GM12878 (cell line): ENCODE measurements around the gene TAF10. TPM values are rescaled to one million over a fixed set of nuclear protein-coding genes. Genes with fewer than 3 reads are reported as not detected.

Experiments used
- BRCA1 ChIP-seq: IDR thresholded peaks from 2 replicates; pipeline ENCODE4 v1.6.1; 2011; ENCODE audit warnings: low read depth, low read length, improper control_type of control experiment
- CHD2 ChIP-seq: IDR thresholded peaks from 2 replicates; pipeline ENCODE4 v1.6.1; 2011; ENCODE audit warnings: low read depth, low read length, improper control_type of control experiment, borderline replicate concordance
- FOXM1 ChIP-seq: IDR thresholded peaks from 2 replicates; pipeline ENCODE4 v1.6.1; 2012; ENCODE audit warnings: low read depth, mild to moderate bottlenecking, inconsistent platforms, low read length, moderate library complexity
- JUNB ChIP-seq: IDR thresholded peaks from 2 replicates; pipeline ENCODE4 v1.6.1; 2016; ENCODE audit warnings: antibody characterized with exemption, mild to moderate bottlenecking
- NR2F1 ChIP-seq: fragments of 450-650 bp; conservative IDR thresholded peaks from 2 replicates; pipeline ENCODE4 v1.6.1; 2017; ENCODE audit warnings: mild to moderate bottlenecking
- PAX8 ChIP-seq: fragments of 450-650 bp; IDR thresholded peaks from 2 replicates; pipeline ENCODE4 v1.6.1; 2017; ENCODE audit warnings: mild to moderate bottlenecking, moderate library complexity
- POLR2A ChIP-seq: IDR thresholded peaks from 2 replicates; pipeline ENCODE4 v1.6.1; 2011; ENCODE audit warnings: low read depth, mild to moderate bottlenecking, low read length
- RFX5 ChIP-seq: IDR thresholded peaks from 2 replicates; pipeline ENCODE4 v1.6.1; 2011; ENCODE audit warnings: low read depth, low read length, improper control_type of control experiment
- STAT1 ChIP-seq: fragments of 450-650 bp; conservative IDR thresholded peaks from 2 replicates; pipeline ENCODE4 v1.6.1; 2014; ENCODE audit warnings: antibody characterized with exemption, mild to moderate bottlenecking
- TCF12 ChIP-seq: IDR thresholded peaks from 2 replicates; pipeline ENCODE4 v1.6.1; 2011; ENCODE audit warnings: low read depth, mild to moderate bottlenecking, low read length
- ZNF217 ChIP-seq: fragments of 450-650 bp; IDR thresholded peaks from 2 replicates; pipeline ENCODE4 v1.6.1; 2017; ENCODE audit warnings: antibody characterized with exemption, mild to moderate bottlenecking
- ZNF24 ChIP-seq: fragments of 450-650 bp; IDR thresholded peaks from 2 replicates; pipeline ENCODE4 v1.6.1; 2017; ENCODE audit warnings: antibody characterized with exemption, mild to moderate bottlenecking
- ZNF274 ChIP-seq: IDR thresholded peaks from one replicate; pipeline ENCODE4 v1.8.0; 2011; ENCODE audit not compliant: insufficient read length, insufficient read depth
- polyA plus RNA-seq, 11 experiments: library from polyadenylated mRNA; depleted of rRNA in 4 of 11; unstranded in 6 of 11; stranded (reverse) in 5 of 11; fragments of >200 nt; fragmentation: Nextera tagmentation in 4 of 11; fragmentation: Illumina TruSeq in 1 of 11; extraction: Ambion mirVana in 4 of 11; extraction: Trizol in 1 of 11; gene quantifications; 1 replicate in 1 of 11; 2 replicates in 10 of 11; pipeline versions ENCODE4 v1.2.1 to v1.2.3, GENCODE V29; 2011 to 2016; ENCODE audit warnings: inconsistent platforms in 2 of 11, missing spikeins in 2 of 11, low read depth in 1 of 11
- total RNA-seq, 4 experiments: library from RNA; depleted of rRNA in 3 of 4; stranded (reverse); fragments of >200 nt in 3 of 4; fragmentation: Illumina TruSeq in 1 of 4; extraction: Trizol in 1 of 4; gene quantifications; 2 replicates each; pipeline versions ENCODE4 v1.2.1 to v1.2.3, GENCODE V29; 2013 to 2021
- TF ChIP-seq, protein P1 (sequence below): fragments of 450-650 bp; formaldehyde crosslinking; IDR thresholded peaks from 2 replicates; pipeline ENCODE4 v1.5.0; 2022; ENCODE audit warnings: mild to moderate bottlenecking, missing genetic modification characterization
- TF ChIP-seq, protein P2 (sequence below): fragments of 450-650 bp; IDR thresholded peaks from 2 replicates; pipeline ENCODE4 v1.6.1; 2017; ENCODE audit warnings: mild to moderate bottlenecking

TAF10 gene
- total and polyA plus RNA-seq, 10 of the 15 experiments (the other 5 are each of a cell fraction or from before 2014, with no cell fraction given) = 26.7 to 251 (median 149) TPM

DNA sequence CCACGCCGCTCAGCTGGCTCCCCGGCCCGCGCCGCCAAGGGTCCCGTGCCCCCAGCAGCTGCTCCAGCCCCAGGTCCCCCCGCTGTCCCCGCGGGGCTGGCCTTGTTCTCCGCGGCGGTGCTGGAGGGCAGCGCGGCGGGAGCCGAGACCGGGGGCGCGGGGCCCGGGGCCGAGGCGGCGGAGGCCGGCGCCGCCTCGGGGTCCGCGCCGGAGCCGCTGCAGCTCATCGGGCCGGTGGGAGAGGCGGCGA lies 128 bp downstream of the TAF10 start (continued):
- TF ChIP-seq ZNF217 (peak; percentile 51; the same call in 1 of the 2 replicates), PAX8 (no peak), TCF12 (no peak), STAT1 (no peak), ZNF24 (no peak), POLR2A (no peak), ZNF274 (no peak), RFX5 (no peak), FOXM1 (no peak), NR2F1 (peak; percentile 55; the same call in 1 of the 2 replicates), CHD2 (no peak), JUNB (no peak), BRCA1 (peak; percentile 21; the same call in 1 of the 2 replicates)
- TF ChIP-seq, protein P1, sequence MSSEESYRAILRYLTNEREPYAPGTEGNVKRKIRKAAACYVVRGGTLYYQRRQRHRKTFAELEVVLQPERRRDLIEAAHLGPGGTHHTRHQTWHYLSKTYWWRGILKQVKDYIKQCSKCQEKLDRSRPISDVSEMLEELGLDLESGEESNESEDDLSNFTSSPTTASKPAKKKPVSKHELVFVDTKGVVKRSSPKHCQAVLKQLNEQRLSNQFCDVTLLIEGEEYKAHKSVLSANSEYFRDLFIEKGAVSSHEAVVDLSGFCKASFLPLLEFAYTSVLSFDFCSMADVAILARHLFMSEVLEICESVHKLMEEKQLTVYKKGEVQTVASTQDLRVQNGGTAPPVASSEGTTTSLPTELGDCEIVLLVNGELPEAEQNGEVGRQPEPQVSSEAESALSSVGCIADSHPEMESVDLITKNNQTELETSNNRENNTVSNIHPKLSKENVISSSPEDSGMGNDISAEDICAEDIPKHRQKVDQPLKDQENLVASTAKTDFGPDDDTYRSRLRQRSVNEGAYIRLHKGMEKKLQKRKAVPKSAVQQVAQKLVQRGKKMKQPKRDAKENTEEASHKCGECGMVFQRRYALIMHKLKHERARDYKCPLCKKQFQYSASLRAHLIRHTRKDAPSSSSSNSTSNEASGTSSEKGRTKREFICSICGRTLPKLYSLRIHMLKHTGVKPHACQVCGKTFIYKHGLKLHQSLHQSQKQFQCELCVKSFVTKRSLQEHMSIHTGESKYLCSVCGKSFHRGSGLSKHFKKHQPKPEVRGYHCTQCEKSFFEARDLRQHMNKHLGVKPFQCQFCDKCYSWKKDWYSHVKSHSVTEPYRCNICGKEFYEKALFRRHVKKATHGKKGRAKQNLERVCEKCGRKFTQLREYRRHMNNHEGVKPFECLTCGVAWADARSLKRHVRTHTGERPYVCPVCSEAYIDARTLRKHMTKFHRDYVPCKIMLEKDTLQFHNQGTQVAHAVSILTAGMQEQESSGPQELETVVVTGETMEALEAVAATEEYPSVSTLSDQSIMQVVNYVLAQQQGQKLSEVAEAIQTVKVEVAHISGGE (CRISPR knock-in tag) = 0 out of 2 replicates have a peak, but pooled peaks have one; percentile 42
- TF ChIP-seq, protein P2, sequence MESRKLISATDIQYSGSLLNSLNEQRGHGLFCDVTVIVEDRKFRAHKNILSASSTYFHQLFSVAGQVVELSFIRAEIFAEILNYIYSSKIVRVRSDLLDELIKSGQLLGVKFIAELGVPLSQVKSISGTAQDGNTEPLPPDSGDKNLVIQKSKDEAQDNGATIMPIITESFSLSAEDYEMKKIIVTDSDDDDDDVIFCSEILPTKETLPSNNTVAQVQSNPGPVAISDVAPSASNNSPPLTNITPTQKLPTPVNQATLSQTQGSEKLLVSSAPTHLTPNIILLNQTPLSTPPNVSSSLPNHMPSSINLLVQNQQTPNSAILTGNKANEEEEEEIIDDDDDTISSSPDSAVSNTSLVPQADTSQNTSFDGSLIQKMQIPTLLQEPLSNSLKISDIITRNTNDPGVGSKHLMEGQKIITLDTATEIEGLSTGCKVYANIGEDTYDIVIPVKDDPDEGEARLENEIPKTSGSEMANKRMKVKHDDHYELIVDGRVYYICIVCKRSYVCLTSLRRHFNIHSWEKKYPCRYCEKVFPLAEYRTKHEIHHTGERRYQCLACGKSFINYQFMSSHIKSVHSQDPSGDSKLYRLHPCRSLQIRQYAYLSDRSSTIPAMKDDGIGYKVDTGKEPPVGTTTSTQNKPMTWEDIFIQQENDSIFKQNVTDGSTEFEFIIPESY = no peak
